A172 (cell line): Measurements from ENCODE around the gene KRT16. TPM values are rescaled to one million over a fixed set of nuclear protein-coding genes. Genes with fewer than 3 reads are reported as not detected.
A peak's percentile ranks its signal among the peaks of the same experiment; 100 is the strongest.
"Not testable (repeated sequence)": the region's sequence is repeated elsewhere in the genome, so short reads cannot be mapped to it uniquely, and the experiment has no call there.

ENCODE experiments used
- DNase-seq: peaks from one replicate; pipeline ENCODE4 v3.0.0-alpha.2; 2015; ENCODE audit warnings: low spot score
- total RNA-seq: library from RNA; depleted of rRNA; stranded (reverse); fragments of >200 nt; shearing (Covaris generic); gene quantifications from 2 replicates; pipeline ENCODE4 v1.2.3, GENCODE V29; 2014

Gene KRT16
- total RNA-seq, 1 experiment from 2014 or later = 0.50 TPM

GRCh38 chr17:41647940-41648410 is 35.4 kb upstream of the KRT16 start:
- DNase-seq = peak; percentile 60

GRCh38 chr17:41647038-41647813 is 34.7 kb upstream of the KRT16 start:
- DNase-seq = no peak

GRCh38 chr17:41642252-41643156 is 29.9 kb upstream of the KRT16 start:
- no peak for DNase-seq

GRCh38 chr17:41640596-41640995 is 28.0 kb upstream of the KRT16 start:
- not testable (repeated sequence) for DNase-seq

- no peak for DNase-seq
These were observed 27.2 kb upstream of the KRT16 start for GRCh38 chr17:41639492-41640473.

- no peak for DNase-seq
These were observed 26.4 kb upstream of the KRT16 start for GRCh38 chr17:41638941-41639340.

GRCh38 chr17:41638194-41638593 is 25.6 kb upstream of the KRT16 start:
- no peak for DNase-seq

GRCh38 chr17:41636652-41637051 is 24.1 kb upstream of the KRT16 start:
- DNase-seq = no peak

- no peak for DNase-seq
These were observed 22.8 kb upstream of the KRT16 start for GRCh38 chr17:41635121-41636097.

- DNase-seq = no peak
These were observed 22.1 kb upstream of the KRT16 start for GRCh38 chr17:41634639-41635038.

GRCh38 chr17:41633556-41634199 is 21.1 kb upstream of the KRT16 start:
- no peak for DNase-seq

- DNase-seq = no peak
These were observed 20.0 kb upstream of the KRT16 start for GRCh38 chr17:41632482-41633105.

- no peak for DNase-seq
These were observed 19.3 kb upstream of the KRT16 start for GRCh38 chr17:41631898-41632285.

- no peak for DNase-seq
These were observed 18.7 kb upstream of the KRT16 start for GRCh38 chr17:41631025-41631897.

- no peak for DNase-seq
These were observed 17.5 kb upstream of the KRT16 start for GRCh38 chr17:41629826-41630670.

- DNase-seq = no peak
These were observed 16.7 kb upstream of the KRT16 start for GRCh38 chr17:41629316-41629715.

GRCh38 chr17:41628621-41629255 is 16.2 kb upstream of the KRT16 start:
- not testable (repeated sequence) for DNase-seq
